ENCODE results near the gene AK9.
"Not testable (repeated sequence)": the region's sequence is repeated elsewhere in the genome, so short reads cannot be mapped to it uniquely, and the experiment has no call there.

AK9 gene

DNA sequence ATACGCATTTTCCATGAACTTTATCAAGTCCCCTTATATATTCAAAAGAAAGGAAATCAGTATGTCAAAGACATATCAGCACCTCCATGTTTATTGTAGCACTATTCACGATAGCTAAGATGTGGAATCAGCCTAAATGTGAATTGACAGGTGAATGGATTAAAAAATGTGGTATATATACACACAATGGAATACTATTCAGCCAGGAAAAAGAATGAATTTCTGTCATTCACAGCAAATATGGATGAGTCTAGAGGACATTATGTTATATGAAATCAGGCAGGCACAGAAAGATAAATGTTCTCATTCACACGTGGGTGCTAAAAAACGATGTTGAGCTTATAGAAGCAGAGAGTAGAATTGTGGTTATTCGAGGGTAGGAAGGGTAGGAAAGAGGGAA lies 5.4 kb upstream of the AK9 start:
- no peak for DNase-seq (ENCODE audit: low spot score)

DNA sequence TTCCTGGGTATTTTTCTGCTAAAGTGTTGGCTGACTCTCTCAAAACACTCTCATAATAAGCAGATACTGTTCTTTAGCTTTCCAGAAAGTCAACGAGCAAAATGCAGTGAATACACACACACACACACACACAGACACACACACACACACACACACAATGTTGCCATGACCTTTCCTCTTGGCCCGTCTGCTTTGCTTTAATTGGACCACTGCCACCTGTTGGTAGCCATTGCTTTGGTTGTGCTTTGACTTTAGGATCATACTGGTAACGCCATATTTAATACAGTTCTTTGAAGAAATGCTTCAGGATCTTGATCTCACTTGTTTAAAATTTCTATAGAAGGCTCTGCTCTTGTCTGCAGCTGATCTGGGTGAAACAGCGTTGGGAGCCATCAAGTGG lies 4.5 kb upstream of the AK9 start:
- DNase-seq (ENCODE audit: low spot score) = no peak

DNA sequence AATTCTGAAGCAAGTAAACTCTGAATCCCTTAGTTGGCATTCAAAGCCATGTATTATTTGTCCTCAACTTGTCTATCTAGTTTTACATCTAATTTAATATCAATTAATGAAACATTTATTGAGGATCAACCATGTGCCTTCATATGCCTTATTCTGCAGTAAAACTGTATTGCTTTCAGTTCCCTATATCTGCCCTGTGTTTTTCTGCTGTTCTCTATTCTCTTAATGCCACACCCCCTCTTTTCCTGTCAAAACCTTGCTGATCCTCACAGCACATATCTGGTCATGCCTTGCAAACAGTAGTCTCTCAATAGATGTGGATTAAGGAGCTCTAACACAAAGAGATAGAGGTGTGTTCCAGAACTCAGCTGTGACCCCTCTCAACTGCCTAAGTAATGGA lies 2.1 kb upstream of the AK9 start:
- no peak for DNase-seq (ENCODE audit: low spot score)

DNA sequence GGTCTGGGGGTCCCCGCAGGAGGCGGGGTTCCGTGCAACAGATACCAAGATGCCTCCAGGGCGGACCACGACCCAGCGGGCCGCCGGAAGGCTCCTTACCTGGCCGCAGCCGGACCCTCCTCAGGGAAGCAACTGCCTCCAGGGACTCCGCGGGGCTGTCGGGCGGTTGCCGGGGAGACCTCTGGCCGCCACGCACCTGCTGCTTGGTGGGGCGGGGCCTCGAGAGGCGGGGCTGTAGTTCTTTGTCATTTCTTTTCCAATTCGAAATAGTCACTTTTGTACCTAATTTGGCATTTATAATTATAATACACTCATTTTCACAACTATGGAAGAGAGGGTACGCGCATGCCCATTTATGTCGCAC lies 647 bp downstream of the AK9 start:
- DNase-seq (ENCODE audit: low spot score) = peak; percentile 51

DNA sequence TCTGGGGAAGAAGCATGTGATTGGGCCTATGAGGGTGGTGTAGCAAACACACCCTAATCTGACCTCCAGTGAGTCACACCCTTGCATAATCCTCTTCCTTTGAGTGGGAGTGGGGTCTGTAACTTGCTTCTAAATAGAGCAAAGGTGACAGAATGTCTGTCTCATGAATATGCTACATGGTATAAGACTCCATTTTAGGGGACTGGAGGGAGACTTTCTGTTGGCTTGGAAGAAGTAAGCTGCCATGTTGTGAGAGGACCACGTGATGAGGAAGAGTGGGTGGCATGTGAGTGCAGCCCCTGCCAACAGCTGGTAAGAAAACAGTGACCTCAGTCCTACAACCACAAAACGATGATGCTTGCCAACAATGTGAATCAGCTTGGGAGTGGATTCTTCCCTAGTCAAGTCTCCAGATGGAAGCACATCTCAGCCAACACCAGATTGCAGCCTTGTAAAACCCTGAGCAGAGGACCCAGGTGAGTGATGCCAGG lies 3.7 kb downstream of the AK9 start:
- no peak for DNase-seq (ENCODE audit: low spot score)

DNA sequence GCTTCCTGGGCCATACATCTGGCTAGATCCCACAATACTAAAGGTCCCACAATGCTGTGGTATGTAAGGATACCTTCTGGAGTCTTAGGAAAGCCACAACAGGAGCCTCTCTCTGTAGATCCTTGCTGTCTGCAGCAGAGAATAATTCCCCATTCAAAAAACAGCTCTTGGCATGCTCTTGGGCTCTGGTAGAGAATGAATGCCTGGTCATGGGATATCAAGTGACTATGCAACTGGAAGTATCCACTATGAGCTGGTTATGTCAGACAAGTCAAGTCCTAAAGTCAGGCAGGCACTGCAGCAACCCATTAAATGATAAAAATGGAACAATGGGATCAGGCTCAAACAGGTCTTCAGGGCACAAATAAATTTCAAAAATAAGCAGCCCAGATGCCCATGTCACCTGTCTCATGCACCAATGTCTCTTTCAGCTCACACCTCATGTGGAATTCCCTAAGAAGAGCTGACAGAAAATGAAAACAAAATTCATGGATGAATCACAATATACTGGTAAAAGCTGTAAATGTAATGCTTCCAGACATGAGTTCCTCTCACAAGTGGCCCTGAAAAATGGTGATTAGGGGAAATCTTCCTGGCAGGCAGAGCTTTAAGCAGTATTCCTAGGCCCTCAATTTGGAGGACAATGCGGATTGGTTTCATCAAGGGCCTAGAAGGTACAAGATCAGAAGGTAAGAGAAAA lies 4.3 kb downstream of the AK9 start:
- DNase-seq (ENCODE audit: low spot score) = no peak

DNA sequence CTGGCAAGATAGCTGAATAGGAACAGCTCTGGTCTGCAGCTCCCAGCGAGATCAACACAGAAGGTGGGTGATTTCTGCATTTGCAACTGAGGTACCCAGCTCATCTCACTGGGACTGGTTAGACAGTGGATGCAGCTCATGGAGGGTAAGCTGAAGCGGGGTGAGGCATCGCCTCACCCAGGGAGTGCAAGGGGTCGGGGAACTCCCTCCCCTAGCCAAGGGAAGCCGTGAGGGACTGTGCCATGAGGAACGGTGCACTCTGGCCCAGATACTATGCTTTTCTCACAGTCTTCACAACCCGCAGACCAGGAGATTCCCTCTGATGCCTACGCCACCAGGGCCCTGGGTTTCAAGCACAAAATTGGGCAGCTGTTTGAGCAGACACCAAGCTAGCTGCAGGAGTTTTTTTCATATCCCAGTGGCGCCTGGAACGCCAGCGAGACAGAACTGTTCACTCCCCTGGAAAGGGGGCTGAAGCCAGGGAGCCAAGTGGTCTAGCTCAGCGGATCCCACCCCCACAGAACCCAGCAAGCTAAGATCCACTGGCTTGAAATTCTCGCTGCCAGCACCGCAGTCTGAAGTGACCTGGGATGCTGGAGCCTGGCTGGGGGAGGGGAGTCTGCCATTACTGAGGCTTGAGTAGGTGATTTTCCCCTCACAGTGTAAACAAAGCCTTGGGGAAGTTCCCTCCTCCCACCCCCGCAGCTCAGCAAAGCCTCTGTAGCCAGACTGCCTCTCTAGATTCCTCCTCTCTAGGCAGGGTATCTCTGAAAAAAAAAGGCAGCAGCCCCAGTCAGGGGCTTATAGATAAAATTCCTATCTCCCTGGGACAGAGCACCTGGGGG lies 12.1 kb downstream of the AK9 start:
- not testable (repeated sequence) for DNase-seq (ENCODE audit: low spot score)

DNA sequence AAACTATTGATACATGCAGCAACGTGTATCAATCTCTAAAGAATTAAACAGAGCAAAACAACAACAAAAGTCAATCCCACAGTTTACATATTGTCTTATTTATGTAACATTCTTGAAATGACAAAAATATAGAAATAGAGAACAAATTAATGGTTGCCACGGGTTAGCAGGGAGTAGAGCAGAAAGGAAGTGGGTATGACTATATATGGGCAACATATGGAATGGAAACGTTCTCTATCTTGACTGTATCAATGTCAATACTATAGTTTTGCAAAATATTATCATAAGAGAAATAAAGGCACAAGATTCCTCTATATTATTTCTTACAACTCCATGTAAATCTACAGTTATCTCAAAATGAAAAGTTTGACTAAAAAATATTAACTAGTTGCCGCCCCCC lies 12.8 kb downstream of the AK9 start:
- no peak for DNase-seq (ENCODE audit: low spot score)

DNA sequence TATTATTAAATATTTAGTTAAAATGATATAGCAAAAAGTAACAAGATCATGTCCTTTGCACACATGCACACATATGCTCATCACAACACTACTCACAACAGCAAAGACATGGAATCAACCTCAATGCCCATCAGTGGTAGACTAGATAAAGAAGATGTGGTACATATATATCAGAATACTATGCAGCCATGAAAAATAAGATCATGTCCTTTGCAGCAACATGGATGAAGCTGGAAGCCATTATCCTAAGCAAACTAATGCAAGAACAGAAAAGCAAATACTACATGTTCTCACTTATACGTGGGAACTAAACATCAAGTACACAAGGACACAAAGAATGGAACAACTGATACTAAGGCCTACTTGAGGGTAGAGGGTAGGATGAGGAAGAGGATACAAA lies 14.3 kb downstream of the AK9 start:
- DNase-seq (ENCODE audit: low spot score) = no peak

DNA sequence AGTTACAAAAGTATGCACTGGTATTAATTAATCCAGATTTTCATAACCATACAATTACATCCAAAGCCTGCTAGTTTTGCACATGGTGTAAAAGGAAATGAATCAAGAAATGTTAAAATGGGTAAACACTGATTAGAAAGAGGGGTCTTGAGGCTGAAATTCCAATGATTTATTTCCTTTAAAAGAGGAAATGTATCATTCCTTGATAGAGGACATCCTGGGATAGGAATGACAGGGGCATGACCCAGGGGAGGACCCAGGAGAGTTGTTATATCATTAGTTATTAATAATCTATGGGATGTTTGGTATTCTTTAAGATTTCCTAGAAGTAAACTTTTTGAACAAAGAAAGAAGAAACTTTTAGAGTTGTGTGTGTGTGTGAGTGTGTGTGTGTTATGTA lies 18.2 kb downstream of the AK9 start:
- DNase-seq (ENCODE audit: low spot score) = no peak

DNA sequence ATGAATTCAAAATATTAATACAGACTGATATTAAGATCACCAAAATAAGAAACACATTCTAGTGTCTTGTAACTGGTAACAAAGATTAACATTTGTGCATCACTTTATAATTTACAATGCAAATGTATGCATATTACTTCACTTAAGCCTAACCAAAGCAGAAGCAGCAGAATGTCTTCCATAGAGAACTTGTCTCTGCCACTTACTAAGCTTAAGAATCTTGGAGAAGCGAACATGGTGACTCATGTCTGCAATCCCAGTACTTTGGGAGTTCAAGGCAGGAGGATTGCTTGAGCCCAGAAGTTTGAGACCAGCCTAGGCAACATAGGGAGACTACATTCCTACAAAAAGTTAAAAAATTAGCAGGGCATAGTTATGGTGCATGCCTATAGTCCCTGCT lies 18.8 kb downstream of the AK9 start:
- no peak for DNase-seq (ENCODE audit: low spot score)

DNA sequence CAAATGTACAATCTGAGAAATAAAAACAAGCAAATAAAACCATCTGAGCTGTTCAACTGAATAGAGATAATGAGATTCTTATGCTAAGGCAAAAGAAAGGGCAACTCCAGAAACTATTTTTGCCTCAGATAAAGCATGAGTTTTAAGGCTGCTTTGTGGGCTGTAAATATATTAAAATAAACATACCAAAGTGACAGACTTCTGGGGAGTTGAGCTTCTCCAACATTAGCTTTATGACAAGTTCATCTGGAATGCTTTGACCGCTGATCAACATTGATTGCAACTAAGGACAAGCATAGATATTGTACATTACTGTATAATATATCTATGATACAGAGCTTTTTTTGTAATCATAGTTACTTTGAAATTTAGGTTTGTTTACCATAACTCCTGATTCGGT lies 19.3 kb downstream of the AK9 start:
- DNase-seq (ENCODE audit: low spot score) = no peak

DNA sequence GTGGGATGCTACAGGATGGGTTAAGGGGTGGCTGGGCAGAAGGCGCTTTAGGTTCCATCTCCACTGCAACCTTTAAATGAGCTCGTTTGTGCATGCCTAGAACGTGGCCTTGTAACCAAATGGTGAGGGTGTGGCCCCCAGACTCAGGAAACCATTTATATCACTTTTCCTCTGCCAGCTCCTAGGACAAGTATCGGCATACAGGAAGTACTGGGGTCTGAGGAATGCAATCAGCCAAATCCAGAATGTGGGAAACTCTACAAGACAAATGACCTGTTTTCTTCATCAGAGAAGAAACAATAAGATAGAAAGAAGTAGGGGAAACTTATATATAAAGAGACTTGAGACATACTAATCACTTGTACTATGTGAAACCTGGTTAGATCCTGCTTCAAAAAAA lies 21.2 kb downstream of the AK9 start:
- no peak for DNase-seq (ENCODE audit: low spot score)

DNA sequence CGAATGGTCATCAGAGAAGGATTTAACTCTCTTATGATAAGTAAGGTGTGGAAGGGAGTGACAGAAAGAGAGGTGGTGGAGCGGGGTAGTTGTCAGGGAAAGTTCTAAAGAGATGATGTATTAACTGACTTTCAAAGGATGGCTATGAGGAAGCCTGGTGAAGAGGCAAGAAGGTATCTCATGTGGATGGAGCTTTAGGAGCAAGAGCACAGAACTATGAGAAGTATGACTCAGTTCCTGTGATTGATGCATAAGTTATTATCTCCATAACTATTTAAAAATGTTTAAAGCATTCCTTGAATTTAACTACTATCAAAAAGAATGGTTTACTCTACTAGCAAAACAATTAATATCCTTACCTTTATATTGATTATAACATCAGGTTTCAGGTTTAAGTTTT lies 28.8 kb downstream of the AK9 start:
- no peak for DNase-seq (ENCODE audit: low spot score)

DNA sequence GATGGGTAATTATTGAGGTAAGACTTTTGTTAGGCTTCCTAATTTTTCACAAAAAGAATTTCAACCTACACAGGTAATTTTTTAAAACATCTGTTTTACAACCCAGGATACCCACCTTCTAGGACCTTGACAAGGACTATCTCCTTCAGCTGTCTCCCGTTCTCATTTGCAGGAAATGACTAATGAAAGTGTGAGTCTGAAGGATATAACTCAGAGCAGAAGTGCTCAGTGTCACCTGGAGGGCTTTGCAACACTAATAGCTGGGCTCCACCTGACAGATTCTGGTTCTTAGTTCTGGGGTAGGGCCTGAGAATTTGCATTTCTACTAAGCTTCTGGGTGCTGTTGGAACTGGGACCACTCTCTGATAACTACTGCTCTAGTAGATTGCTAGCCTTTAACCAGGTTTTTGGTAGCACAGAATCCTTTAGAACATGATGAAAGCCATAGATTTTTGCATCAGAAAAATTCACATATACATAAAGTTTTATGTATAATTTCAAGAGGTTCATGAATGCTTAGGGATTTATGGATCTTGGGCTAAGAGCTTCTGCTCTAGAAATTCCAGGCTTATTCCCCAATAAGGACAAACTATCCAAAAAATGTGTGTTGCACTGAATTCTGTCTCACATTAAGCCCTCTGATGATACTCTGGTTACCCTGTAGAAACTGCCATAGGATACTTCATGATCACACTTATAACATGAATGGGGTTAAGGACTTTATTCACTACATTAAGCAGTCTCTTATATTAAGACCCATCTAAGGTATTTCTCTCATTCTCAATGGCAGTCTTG lies 30.3 kb downstream of the AK9 start:
- no peak for DNase-seq (ENCODE audit: low spot score)

DNA sequence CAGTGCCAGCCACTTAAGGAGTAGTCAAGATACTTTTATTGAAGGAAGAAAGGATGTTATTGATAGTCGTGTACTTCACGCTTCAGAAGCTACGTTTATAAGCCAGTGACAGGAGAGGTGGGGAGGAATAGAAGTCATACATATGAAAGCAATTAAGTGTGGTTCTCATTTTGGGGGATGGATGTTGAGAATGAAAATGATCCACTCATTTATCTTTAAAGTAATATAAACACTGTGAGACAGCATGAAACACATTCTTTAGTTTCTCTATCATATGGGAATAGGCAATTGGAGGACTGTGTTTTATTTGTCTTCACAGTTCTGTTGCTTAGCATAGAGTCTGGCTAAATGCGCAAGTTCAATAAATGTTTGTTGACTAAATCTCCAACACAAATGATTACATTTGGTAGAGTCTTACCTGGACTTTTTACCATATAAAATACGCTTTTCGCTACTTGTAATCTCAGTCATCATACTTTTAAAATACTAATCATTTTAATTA lies 35.2 kb downstream of the AK9 start:
- DNase-seq (ENCODE audit: low spot score) = no peak

DNA sequence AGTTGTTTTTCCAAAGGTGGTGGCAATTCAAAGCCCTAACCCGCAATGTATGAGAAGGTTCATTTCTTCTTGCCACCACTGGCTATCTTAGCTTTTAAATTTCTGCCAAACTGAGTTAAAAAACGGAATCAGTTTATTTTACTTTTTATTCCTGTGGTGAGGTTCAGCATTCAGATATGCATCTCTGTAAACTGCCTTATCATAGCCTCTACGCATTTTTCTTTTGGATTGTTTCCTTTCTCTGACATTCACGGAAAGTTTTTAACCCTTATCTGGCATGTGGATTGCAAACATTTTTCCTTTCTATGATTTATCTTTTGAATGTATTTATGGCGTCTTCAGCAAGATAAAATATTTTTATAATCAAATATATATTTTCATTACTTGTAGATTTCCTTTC lies 37.7 kb downstream of the AK9 start:
- DNase-seq (ENCODE audit: low spot score) = no peak

DNA sequence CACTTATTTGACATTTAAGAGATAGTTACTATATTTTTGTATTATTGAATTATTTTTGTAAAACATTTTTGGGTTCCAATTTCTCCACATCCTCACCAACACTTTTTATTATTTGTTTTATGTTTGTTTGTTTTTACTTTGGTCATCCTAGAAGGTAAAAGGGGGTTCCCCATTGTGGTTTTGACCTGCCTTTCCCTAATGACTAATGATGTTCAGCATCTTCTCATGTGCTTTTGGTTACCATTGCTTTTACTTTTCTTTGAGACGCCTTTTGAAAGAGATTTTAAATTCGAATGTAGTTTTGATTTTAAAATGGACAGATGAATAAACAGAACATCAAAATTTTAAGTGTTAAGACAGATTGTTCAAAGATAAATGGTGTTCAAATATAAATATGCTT lies 46.9 kb downstream of the AK9 start:
- no peak for DNase-seq (ENCODE audit: low spot score)

DNA sequence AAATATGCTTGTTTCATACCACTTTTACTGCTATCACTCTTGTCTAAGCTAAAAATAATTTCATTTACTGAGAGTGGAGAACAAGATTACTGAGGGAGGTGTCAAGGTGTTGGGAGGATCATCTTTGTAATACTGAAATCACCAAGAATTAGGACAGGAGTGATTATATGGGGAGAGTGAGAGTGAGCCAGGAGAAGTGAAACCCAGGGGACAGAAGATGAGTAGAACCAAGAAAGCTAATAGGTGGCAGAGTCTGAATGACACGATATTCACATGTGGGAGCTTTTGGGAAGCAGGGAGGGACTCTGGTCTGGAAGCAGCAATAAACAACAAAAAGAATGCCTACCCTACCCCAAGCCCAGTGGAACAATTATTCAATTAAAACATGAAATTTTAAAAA lies 58.6 kb downstream of the AK9 start:
- DNase-seq (ENCODE audit: low spot score) = no peak

DNA sequence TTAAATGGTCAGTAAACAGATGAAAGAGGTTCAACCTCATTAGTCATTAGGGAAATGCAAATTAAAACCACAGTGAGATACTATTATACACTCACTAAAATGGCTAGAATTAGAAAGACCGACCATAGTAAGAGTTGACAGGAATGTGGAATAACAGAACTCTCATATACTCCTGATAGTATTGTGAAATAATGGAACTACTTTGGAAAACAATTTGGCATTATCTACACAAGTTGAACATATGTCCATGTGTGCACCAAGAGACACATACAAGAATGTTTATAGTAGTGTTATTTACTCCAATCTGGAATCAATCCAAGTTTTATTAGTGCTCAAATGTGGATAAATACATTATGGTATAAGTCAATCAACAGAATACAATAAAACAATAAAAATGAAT lies 59.6 kb downstream of the AK9 start:
- DNase-seq (ENCODE audit: low spot score) = no peak

DNA sequence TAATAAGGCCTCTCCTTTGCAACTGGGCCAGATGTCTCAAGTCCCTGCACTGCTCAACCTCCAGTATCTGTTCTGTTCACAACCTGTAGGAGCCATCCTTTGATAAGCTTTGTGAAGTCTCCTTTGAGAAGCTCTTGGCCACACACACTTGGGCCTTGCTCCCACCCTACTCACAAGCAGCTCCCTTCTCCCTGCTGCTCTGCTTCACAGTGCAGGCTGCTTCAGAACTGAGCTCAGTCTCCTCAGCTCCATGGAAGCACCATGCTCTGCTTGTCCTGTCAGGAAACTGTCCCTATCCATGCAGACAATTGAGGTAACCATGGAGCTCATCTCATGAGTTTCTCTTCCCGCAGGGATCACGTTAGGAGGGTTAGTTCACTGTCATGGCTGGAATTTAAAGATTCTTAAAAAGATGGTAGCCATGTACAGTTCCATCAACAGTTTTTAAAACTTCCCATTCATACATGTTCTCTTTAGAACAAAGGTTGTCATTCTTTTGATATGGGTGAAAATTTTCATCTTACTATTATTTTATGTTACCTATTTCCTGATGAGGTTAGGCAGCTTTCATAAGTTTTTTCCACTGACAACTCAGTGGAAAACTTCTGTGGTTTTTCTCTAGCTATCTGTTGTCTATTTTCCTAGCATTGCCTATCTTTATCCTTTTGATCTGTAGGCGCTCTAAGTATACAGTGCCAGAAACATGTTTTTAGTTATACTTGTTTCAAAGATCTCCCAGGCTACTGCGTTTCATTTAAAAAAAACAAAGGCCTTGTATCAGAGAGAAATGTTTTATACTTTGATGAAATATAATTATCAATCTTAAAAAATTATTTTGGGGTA lies 62.6 kb downstream of the AK9 start:
- DNase-seq (ENCODE audit: low spot score) = no peak

DNA sequence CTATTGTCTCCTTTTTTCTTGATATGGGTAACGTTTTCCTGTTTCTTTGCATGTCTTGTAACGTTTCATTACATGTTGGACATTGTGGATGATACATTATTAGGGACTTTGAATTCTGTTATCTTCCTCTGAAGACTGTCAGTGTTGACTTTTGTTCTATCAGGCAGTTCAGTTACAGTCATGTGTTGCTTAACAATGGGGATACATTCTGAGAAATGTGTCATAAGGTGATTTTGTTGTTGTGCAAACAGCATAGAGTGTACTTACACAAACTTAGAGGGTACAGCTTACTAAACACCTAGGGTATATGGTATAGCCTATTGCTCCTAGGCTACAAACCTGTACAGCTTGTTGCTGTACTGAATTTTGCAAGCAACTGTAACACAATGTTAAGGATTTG lies 64.7 kb downstream of the AK9 start:
- no peak for DNase-seq (ENCODE audit: low spot score)
